NCI-H2171 (cell line): ENCODE data around the gene TTC28.

Source experiments
- DNase-seq: peaks from one replicate; lab custom pipeline; 2025; lab: John Stamatoyannopoulos, UW

The TTC28 gene

GRCh38 chr22:28021998-28022660 lies 657.5 kb downstream of the TTC28 start:
- no peak for DNase-seq

DNA sequence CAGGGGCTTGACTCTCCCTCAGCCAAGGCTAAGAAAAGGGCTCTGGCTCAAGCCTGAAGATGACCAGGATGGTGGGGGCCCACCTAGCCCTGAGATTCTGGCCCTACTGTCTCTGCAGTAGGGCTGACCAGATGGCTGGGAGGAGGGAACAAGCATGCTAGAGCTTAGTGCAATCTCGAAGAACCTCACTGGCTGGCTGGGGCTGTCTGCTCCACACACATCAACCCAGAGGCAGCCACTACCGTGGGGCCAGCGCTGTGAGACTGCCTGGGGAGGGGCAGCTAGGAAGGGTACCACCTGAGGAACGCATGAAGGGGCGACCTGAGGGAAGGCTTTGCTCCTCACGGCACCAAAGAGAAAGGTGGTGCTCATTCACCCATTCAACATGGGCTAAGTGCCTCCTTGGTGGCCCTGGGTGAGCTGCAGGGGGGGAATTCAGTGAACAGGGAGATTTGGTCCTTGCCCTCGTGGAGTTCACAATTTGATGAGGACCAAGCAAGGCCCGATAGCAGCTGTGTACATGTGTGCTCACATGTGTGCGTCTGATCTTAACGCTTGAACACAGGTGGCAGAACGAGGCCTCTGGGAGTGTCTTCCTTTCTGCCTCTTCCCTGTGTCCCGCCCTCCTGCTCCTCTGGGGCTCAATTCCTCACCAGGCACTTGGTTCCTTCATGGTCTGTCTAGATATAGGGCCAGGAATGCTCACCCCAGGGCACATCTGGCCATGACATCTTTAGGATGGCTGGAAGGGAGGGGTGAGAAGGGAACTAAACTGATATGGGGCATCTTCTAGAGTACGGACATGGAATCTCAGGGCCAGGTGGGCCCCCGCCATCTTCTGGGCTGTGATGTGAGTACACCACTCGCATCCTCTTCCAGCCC lies 658.3 kb downstream of the TTC28 start:
- no peak for DNase-seq

DNA sequence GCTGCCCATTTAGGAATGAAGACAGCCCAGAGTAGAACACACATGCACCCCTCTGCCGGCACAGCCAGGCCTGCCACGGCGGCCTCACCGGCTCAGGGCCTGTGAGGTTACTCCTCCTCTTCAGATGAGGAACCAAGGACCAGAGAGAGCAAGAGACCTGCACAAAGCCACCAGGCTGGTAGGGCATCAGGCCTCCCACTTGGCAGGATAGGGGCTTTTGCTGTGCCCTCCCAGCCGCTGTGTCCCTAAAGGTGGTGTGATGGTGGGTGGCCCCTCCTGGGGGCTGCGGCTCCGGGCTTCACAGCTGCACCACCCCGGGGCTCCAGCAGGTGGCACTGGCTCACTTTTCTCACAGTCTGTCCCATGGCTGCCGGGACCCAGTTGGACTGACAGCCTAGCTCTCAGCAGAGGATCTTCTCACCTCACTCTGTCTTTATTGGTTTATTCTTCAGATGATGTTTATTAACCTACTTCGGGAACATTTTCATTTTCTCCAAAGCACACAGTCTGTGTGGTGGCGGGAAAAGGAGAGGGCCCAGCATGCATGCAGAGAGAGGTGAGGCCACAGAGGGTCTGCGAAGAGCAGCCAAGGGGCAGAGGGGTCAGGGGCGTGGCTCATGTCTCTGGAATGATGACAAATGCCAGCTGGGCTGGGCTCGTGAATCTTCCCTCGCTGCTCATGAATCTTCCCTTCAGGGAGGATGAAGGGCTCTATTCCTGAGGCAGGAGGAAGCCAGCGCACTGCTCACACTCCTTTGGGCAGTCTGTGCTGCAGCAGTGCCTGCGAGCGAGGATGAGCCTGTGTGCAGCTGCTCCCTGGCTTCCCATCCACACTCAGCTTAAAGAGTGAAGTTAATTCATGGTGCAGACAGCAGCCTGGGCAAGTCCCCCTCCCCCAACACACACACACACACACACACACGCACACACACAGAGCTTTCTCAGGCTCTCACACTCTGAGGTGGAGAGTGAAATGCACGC lies 659.5 kb downstream of the TTC28 start:
- peak; percentile 70 for DNase-seq

GRCh38 chr22:28019360-28019759 lies 660.3 kb downstream of the TTC28 start:
- no peak for DNase-seq

DNA sequence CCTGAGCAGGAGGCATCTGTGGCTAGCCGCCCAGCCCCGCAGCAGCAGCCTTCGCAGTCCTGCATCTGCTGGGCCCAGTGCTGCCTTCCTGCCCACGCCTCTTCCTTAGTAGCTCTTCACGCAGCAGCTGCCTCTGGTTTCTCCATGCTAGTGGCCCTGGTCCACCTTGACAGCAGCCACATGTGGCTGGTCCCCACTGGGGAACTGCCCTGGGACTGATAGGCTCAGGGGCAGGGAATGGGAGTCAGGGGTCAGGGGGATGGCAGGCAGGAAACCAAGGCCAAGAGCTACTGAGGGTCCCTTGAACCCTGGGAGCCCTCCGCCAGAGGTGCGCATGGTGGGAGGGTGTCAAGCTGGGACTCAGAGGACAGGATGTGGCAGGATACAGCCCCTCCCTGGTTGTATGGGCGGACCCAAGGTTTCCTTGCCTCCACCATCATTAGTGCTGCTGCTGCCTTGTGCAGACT lies 661.1 kb downstream of the TTC28 start:
- no peak for DNase-seq

GRCh38 chr22:28017859-28018258 lies 661.8 kb downstream of the TTC28 start:
- DNase-seq = no peak

DNA sequence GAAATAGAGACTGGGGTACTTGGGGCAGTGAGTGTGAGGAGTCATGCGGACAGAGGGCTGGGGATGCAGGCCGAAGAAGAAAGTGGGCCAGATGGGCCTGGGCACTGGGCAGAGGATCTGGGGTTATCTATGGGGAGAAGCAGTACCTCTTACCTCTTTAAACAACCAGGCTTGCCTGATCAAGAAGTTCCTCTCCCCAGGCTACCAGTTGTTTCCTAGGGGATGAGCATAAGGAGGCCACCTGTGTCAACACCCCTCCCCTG lies 662.2 kb downstream of the TTC28 start:
- DNase-seq = no peak

GRCh38 chr22:28016781-28017557 lies 662.7 kb downstream of the TTC28 start:
- DNase-seq = no peak

DNA sequence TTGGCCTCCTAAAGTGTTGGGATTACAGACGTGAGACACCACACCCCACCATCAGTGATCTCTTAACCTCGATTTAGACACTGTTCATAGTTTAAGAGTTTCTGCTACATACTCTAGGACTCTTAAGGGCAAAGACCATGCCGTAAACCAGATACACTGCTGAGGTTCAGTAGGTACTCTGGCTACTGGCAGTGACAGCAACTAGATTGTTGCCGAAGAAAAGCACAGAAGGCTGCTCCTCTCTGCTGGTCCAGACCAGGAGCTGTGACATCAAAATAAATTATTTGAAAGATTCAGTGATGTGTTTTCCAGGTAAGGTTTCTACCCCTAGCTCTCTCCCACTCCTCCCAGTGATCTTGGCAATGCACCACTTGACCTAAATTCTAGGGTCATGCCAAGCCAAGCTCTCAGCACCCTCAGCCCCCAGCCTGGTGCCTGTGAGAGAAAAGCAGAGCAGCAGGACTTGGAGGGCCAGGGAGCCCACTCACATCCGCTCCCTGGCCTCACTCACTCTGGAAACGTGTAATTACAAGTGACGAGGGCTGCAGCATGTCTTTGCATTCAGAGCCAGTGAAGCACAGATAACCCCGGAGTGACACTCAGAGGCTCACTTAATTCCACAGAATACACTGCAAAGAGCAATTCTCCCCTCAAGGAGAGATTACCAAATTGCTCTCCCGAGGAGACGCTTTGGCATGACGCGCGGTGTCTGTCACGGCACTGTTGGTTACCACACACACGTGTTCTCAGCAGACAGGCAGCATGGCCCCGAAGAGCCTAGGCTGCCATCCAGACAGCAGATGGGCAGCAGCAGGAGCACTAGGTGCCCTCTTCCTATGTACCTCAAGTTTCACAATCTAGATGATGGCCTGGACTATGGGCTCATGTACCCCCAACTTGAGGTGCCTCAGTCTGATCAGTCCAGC lies 663.7 kb downstream of the TTC28 start:
- no peak for DNase-seq

DNA sequence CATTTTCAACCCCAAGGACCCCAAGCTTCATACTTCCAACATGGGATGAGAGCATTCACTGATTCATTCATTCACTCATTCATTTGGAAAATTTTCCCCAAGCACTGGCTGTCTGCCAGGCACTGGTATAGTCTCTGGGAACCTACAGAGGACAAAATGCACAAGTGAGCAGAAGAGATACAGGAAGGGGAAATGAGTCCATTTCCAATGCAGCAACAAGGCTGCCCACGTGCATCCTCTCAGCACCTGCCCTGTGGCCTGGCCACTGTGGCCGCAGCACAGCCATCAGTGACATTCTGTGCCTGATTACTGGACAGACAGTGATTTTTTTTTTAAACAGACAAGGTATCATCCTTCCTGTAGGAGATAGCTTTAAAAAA lies 664.6 kb downstream of the TTC28 start:
- DNase-seq = no peak

- DNase-seq = peak; percentile 68
Measured at GRCh38 chr22:28014211-28015045, 665.2 kb downstream of the TTC28 start.

- no peak for DNase-seq
Measured at GRCh38 chr22:28013611-28014010, 666.0 kb downstream of the TTC28 start.

- no peak for DNase-seq
Measured at GRCh38 chr22:28012832-28013460, 666.7 kb downstream of the TTC28 start.

GRCh38 chr22:28009272-28009827 lies 670.3 kb downstream of the TTC28 start:
- peak; percentile 58 for DNase-seq

GRCh38 chr22:28008649-28009048 lies 671.0 kb downstream of the TTC28 start:
- DNase-seq = no peak

DNA sequence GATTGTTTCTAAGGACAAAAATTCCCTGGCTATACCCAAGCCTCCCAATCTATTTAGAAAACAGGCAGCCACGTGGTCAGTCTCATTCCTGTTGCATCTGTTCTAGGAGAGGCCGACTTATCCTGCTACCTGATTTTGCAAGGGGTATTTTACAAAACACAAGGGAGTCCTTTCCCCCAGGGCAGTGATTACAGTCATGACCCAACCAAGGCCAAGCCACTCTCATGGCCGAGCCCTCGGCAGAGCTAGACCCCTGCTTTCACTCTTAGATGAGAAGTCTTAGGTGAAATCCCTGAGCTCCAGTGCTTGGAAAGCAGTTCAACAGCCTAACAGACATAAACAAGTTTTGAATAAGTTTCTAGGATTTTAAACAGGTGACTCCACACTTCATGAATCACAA lies 671.6 kb downstream of the TTC28 start:
- DNase-seq = no peak

DNA sequence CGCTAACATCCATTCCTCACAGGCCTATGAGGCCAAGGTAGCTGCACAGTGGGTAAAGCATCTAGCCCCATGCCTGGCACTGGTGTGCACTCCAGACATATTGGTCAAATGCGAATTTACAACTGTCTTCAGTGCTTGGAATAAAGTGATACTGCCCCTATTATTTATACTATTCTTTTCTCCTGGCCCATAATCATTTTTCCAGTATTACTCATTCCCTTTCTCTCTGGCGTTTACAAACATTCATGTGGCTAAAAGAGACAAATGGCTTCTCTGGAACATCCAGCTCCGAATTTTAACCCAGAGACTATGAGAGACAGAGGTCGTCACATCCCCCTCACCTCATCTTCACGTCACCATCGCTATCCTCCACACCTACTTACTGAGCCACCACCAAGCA lies 673.4 kb downstream of the TTC28 start:
- DNase-seq = no peak

- DNase-seq = no peak
Measured at GRCh38 chr22:28005513-28005912, 674.1 kb downstream of the TTC28 start.

DNA sequence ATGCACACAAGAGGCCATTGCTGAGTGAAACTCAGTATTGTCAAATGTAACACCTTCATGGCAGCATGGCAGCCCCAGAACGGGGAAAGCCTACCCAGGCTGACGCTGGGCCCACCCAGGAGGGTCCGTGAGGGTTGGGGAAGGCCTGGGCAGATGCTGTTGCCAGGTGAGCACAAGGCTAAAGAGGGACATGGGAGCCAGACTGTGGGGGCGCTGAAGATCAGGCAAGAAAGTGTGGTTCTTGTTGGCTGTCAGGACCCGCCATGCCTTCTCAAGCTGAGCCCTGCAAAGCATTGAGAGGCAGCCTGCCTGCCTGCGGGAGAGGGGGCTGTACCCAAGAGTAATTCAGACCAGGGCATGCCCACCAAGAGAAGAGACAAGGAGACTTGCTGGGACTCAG lies 675.6 kb downstream of the TTC28 start:
- no peak for DNase-seq
